Measurements from ENCODE around the gene SIGLEC11. TPM values are rescaled to one million over a fixed set of nuclear protein-coding genes. Genes with fewer than 3 reads are reported as not detected.

Gene SIGLEC11
- total RNA-seq, 2 experiments from 2014 or later = not detected

- no peak for TF ChIP-seq EZH2phosphoT487 (IDR thresholded peaks at IDR 0.05; ENCODE audit: borderline replicate concordance, low read depth, low read length)
- TF ChIP-seq CTCF (conservative IDR thresholded peaks at IDR 0.05; ENCODE audit: low read length) = no peak
- Histone ChIP-seq H3K36me3 (ENCODE audit: insufficient read depth, low read length) (no peaks in the 10 kb centered on the region), H3K4me2 (ENCODE audit: low read length) (no peak overlapping the region), H3K4me3 (ENCODE audit: low read depth, low read length, poor library complexity, severe bottlenecking) (no peak overlapping the region), H3K4me1 (ENCODE audit: insufficient read depth, low read length, poor library complexity, severe bottlenecking) (peaks cover 9% of the 10 kb centered on the region), H3K27ac (ENCODE audit: low read depth, low read length, poor library complexity, severe bottlenecking) (no peak overlapping the region), H2AFZ (ENCODE audit: low read length) (no peak overlapping the region), H4K20me1 (ENCODE audit: insufficient read depth, low read length) (no peaks in the 10 kb centered on the region), H3K79me2 (ENCODE audit: insufficient read depth, low read depth, low read length) (no peaks in the 10 kb centered on the region), H3K9me2 (ENCODE audit: insufficient read depth, low read length) (no peaks in the 10 kb centered on the region), H3K9me3 (ENCODE audit: low read length) (no peaks in the 10 kb centered on the region)
- intact Hi-C loops (cut with micrococcal nuclease; ENCODE audit: unreplicated experiment) = no loop called here
- no peak for DNase-seq (ENCODE audit: low spot score)
- CTCF ChIA-PET (ENCODE audit: unreplicated experiment) = no interaction called here
- BruUV-seq (replicated peaks) = no TSS peak
- POLR2A ChIA-PET = no interaction called here
Measured at GRCh38 chr19:49951806-49952478, 9.0 kb downstream of the SIGLEC11 start.

- TF ChIP-seq CTCF (conservative IDR thresholded peaks at IDR 0.05; ENCODE audit: low read length) = no peak
- TF ChIP-seq EZH2phosphoT487 (IDR thresholded peaks at IDR 0.05; ENCODE audit: borderline replicate concordance, low read depth, low read length) = no peak
- POLR2A ChIA-PET = no interaction called here
- BruUV-seq (replicated peaks) = no TSS peak
- intact Hi-C loops (cut with micrococcal nuclease; ENCODE audit: unreplicated experiment) = no loop called here
- no peaks in the 10 kb centered on the region for H3K9me3 ChIP-seq (ENCODE audit: low read length)
- CTCF ChIA-PET (ENCODE audit: unreplicated experiment) = interaction anchor here (0.5 kb wide), 1 partner anchor 28 kb away, joined by 5 read pairs; no protein-coding TSS in a partner anchor
- no peak for DNase-seq (ENCODE audit: low spot score)
- no peaks in the 10 kb centered on the region for H3K9me2 ChIP-seq (ENCODE audit: insufficient read depth, low read length)
- H4K20me1 ChIP-seq (ENCODE audit: insufficient read depth, low read length) = no peaks in the 10 kb centered on the region
- H3K27ac ChIP-seq (ENCODE audit: low read depth, low read length, poor library complexity, severe bottlenecking) = no peak overlapping the region
- no peak overlapping the region for H2AFZ ChIP-seq (ENCODE audit: low read length)
- H3K36me3 ChIP-seq (ENCODE audit: insufficient read depth, low read length) = no peaks in the 10 kb centered on the region
- no peaks in the 10 kb centered on the region for H3K79me2 ChIP-seq (ENCODE audit: insufficient read depth, low read depth, low read length)
- H3K4me3 ChIP-seq (ENCODE audit: low read depth, low read length, poor library complexity, severe bottlenecking) = no peak overlapping the region
- H3K4me1 ChIP-seq (ENCODE audit: insufficient read depth, low read length, poor library complexity, severe bottlenecking) = peaks cover 9% of the 10 kb centered on the region
- H3K4me2 ChIP-seq (ENCODE audit: low read length) = no peak overlapping the region
Measured at GRCh38 chr19:49950956-49951526, 9.9 kb downstream of the SIGLEC11 start.

- H4K20me1 ChIP-seq (ENCODE audit: insufficient read depth, low read length) = no peaks in the 10 kb centered on the region
- TF ChIP-seq CTCF (conservative IDR thresholded peaks at IDR 0.05; ENCODE audit: low read length) (no peak), EZH2phosphoT487 (IDR thresholded peaks at IDR 0.05; ENCODE audit: borderline replicate concordance, low read depth, low read length) (no peak)
- no peak overlapping the region for H2AFZ ChIP-seq (ENCODE audit: low read length)
- H3K36me3 ChIP-seq (ENCODE audit: insufficient read depth, low read length) = no peaks in the 10 kb centered on the region
- H3K4me3 ChIP-seq (ENCODE audit: low read depth, low read length, poor library complexity, severe bottlenecking) = no peak overlapping the region
- DNase-seq (ENCODE audit: low spot score) = no peak
- no peak overlapping the region for H3K27ac ChIP-seq (ENCODE audit: low read depth, low read length, poor library complexity, severe bottlenecking)
- no peaks in the 10 kb centered on the region for H3K79me2 ChIP-seq (ENCODE audit: insufficient read depth, low read depth, low read length)
- BruUV-seq (replicated peaks) = no TSS peak
- no peaks in the 10 kb centered on the region for H3K9me3 ChIP-seq (ENCODE audit: low read length)
- POLR2A ChIA-PET = interaction anchor here (0.5 kb wide), 1 partner anchor 11 kb away, joined by 3 read pairs; no protein-coding TSS in a partner anchor
- intact Hi-C loops (cut with micrococcal nuclease; ENCODE audit: unreplicated experiment) = no loop called here
- CTCF ChIA-PET (ENCODE audit: unreplicated experiment) = interaction anchor here (0.5 kb wide), 1 partner anchor 28 kb away, joined by 5 read pairs; no protein-coding TSS in a partner anchor
- H3K4me2 ChIP-seq (ENCODE audit: low read length) = no peak overlapping the region
- no peaks in the 10 kb centered on the region for H3K9me2 ChIP-seq (ENCODE audit: insufficient read depth, low read length)
- H3K4me1 ChIP-seq (ENCODE audit: insufficient read depth, low read length, poor library complexity, severe bottlenecking) = peaks cover 9% of the 10 kb centered on the region
Measured at GRCh38 chr19:49950590-49950948, 10.4 kb downstream of the SIGLEC11 start.

All from OCI-LY7 (cell line).